ENCODE measurements around the gene THADA. TPM values are rescaled to one million over a fixed set of nuclear protein-coding genes. Genes with fewer than 3 reads are reported as not detected.
A peak's percentile ranks its signal among the peaks of the same experiment; 100 is the strongest.

Gene THADA
- total RNA-seq, 1 experiment from 2014 or later: 29.4 TPM

GRCh38 chr2:43592443-43592842, 3.4 kb downstream of the THADA start:
- peaks cover 34% of the 10 kb centered on the region for H3K79me2 ChIP-seq (ENCODE audit: low read length)
- no peak overlapping the region for H2AFZ ChIP-seq (ENCODE audit: low read length)
- no peak overlapping the region for H3K4me2 ChIP-seq (ENCODE audit: low read depth, low read length, poor library complexity, severe bottlenecking)
- H3K4me1 ChIP-seq (ENCODE audit: low read length): peaks cover 20% of the 10 kb centered on the region
- H3K27me3 ChIP-seq (ENCODE audit: low read length): no peaks in the 10 kb centered on the region
- H4K20me1 ChIP-seq (ENCODE audit: insufficient read depth, low read depth, low read length): no peaks in the 10 kb centered on the region
- H3K9me2 ChIP-seq (replicated peaks; ENCODE audit: insufficient read depth, low read length): no peaks in the 10 kb centered on the region
- peaks cover 27% of the 10 kb centered on the region for H3K36me3 ChIP-seq (ENCODE audit: insufficient read depth, low read length)
- H3K4me3 ChIP-seq (ENCODE audit: low read length): no peak overlapping the region
- no peak overlapping the region for H3K27ac ChIP-seq (ENCODE audit: low read length)
- no peak overlapping the region for H3K9ac ChIP-seq (ENCODE audit: low read length)
- H3K9me3 ChIP-seq (ENCODE audit: low read length): no peaks in the 10 kb centered on the region
- no peak for DNase-seq

DNA sequence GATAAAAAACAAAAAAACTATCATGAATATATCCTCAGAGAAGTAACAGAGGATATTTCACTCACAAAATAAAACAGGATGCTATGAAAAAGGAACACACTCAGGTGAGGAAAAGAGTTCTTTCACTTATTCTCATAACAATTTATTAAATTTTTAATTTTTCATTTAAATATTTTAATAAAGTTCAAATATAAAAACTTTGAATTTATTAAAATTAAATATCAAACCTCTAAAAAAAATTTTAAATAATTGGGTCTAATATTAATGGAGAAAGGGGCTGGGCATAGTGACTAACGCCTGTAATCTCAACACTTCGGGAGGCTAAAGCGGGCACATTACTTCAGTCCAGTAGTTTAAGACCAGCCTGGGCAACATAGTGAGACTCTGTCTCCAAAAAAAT, 10.1 kb downstream of the THADA start:
- no peaks in the 10 kb centered on the region for H3K9me2 ChIP-seq (replicated peaks; ENCODE audit: insufficient read depth, low read length)
- H3K27ac ChIP-seq (ENCODE audit: low read length): no peak overlapping the region
- H3K9ac ChIP-seq (ENCODE audit: low read length): no peak overlapping the region
- no peaks in the 10 kb centered on the region for H3K4me1 ChIP-seq (ENCODE audit: low read length)
- DNase-seq: no peak
- no peaks in the 10 kb centered on the region for H4K20me1 ChIP-seq (ENCODE audit: insufficient read depth, low read depth, low read length)
- no peak overlapping the region for H3K4me2 ChIP-seq (ENCODE audit: low read depth, low read length, poor library complexity, severe bottlenecking)
- H3K27me3 ChIP-seq (ENCODE audit: low read length): no peaks in the 10 kb centered on the region
- no peak overlapping the region for H2AFZ ChIP-seq (ENCODE audit: low read length)
- no peaks in the 10 kb centered on the region for H3K9me3 ChIP-seq (ENCODE audit: low read length)
- H3K79me2 ChIP-seq (ENCODE audit: low read length): peaks cover 6% of the 10 kb centered on the region; the same call in 1 of the 2 replicates
- no peak overlapping the region for H3K4me3 ChIP-seq (ENCODE audit: low read length)
- H3K36me3 ChIP-seq (ENCODE audit: insufficient read depth, low read length): peaks cover 64% of the 10 kb centered on the region

GRCh38 chr2:43579275-43579981, 16.4 kb downstream of the THADA start:
- Histone ChIP-seq H3K27me3 (ENCODE audit: low read length) (no peaks in the 10 kb centered on the region), H3K4me2 (ENCODE audit: low read depth, low read length, poor library complexity, severe bottlenecking) (no peak overlapping the region), H4K20me1 (ENCODE audit: insufficient read depth, low read depth, low read length) (no peaks in the 10 kb centered on the region), H3K4me3 (ENCODE audit: low read length) (no peak overlapping the region), H2AFZ (ENCODE audit: low read length) (no peak overlapping the region), H3K9me2 (replicated peaks; ENCODE audit: insufficient read depth, low read length) (no peaks in the 10 kb centered on the region), H3K9me3 (ENCODE audit: low read length) (no peaks in the 10 kb centered on the region), H3K9ac (ENCODE audit: low read length) (no peak overlapping the region), H3K4me1 (ENCODE audit: low read length) (peaks cover 3% of the 10 kb centered on the region; the same call in 1 of the 2 replicates), H3K79me2 (ENCODE audit: low read length) (peaks cover 5% of the 10 kb centered on the region; the same call in 1 of the 2 replicates), H3K36me3 (ENCODE audit: insufficient read depth, low read length) (peaks cover 40% of the 10 kb centered on the region), H3K27ac (ENCODE audit: low read length) (no peak overlapping the region)
- no peak for DNase-seq

GRCh38 chr2:43576981-43577892, 18.6 kb downstream of the THADA start:
- Histone ChIP-seq H3K36me3 (ENCODE audit: insufficient read depth, low read length) (peaks cover 38% of the 10 kb centered on the region; the same call in 1 of the 2 replicates), H3K9ac (ENCODE audit: low read length) (no peak overlapping the region)

GRCh38 chr2:43572244-43572643, 23.6 kb downstream of the THADA start:
- Histone ChIP-seq H3K9ac (ENCODE audit: low read length) (no peak overlapping the region), H3K4me2 (ENCODE audit: low read depth, low read length, poor library complexity, severe bottlenecking) (no peak overlapping the region), H3K9me3 (ENCODE audit: low read length) (no peaks in the 10 kb centered on the region), H3K4me1 (ENCODE audit: low read length) (peaks cover 10% of the 10 kb centered on the region), H3K9me2 (replicated peaks; ENCODE audit: insufficient read depth, low read length) (no peaks in the 10 kb centered on the region), H2AFZ (ENCODE audit: low read length) (no peak overlapping the region), H4K20me1 (ENCODE audit: insufficient read depth, low read depth, low read length) (no peaks in the 10 kb centered on the region), H3K79me2 (ENCODE audit: low read length) (peaks cover 5% of the 10 kb centered on the region; the same call in 1 of the 2 replicates), H3K4me3 (ENCODE audit: low read length) (no peak overlapping the region), H3K36me3 (ENCODE audit: insufficient read depth, low read length) (peaks cover 45% of the 10 kb centered on the region), H3K27ac (ENCODE audit: low read length) (no peak overlapping the region), H3K27me3 (ENCODE audit: low read length) (no peaks in the 10 kb centered on the region)
- no peak for DNase-seq

More at GRCh38 chr2:43576981-43577892, 18.6 kb downstream of the THADA start:
- peak; percentile 80 for DNase-seq
- peaks cover 10% of the 10 kb centered on the region for H3K4me1 ChIP-seq (ENCODE audit: low read length)
- H3K27me3 ChIP-seq (ENCODE audit: low read length): no peaks in the 10 kb centered on the region
- H3K9me3 ChIP-seq (ENCODE audit: low read length): no peaks in the 10 kb centered on the region
- no peak overlapping the region for H2AFZ ChIP-seq (ENCODE audit: low read length)
- H3K27ac ChIP-seq (ENCODE audit: low read length): no peak overlapping the region
- H3K4me3 ChIP-seq (ENCODE audit: low read length): no peak overlapping the region
- H3K9me2 ChIP-seq (replicated peaks; ENCODE audit: insufficient read depth, low read length): no peaks in the 10 kb centered on the region
- peaks cover 5% of the 10 kb centered on the region; the same call in 1 of the 2 replicates for H3K79me2 ChIP-seq (ENCODE audit: low read length)
- no peak overlapping the region for H3K4me2 ChIP-seq (ENCODE audit: low read depth, low read length, poor library complexity, severe bottlenecking)
- H4K20me1 ChIP-seq (ENCODE audit: insufficient read depth, low read depth, low read length): no peaks in the 10 kb centered on the region

GRCh38 chr2:43569921-43570320, 25.9 kb downstream of the THADA start:
- Histone ChIP-seq H3K9me3 (ENCODE audit: low read length) (no peaks in the 10 kb centered on the region), H3K27me3 (ENCODE audit: low read length) (no peaks in the 10 kb centered on the region), H3K4me2 (ENCODE audit: low read depth, low read length, poor library complexity, severe bottlenecking) (no peak overlapping the region), H3K27ac (ENCODE audit: low read length) (no peak overlapping the region), H3K4me3 (ENCODE audit: low read length) (no peak overlapping the region), H3K9ac (ENCODE audit: low read length) (no peak overlapping the region), H3K9me2 (replicated peaks; ENCODE audit: insufficient read depth, low read length) (no peaks in the 10 kb centered on the region), H3K4me1 (ENCODE audit: low read length) (peaks cover 10% of the 10 kb centered on the region), H2AFZ (ENCODE audit: low read length) (no peak overlapping the region), H3K36me3 (ENCODE audit: insufficient read depth, low read length) (peaks cover 46% of the 10 kb centered on the region), H3K79me2 (ENCODE audit: low read length) (no peaks in the 10 kb centered on the region), H4K20me1 (ENCODE audit: insufficient read depth, low read depth, low read length) (no peaks in the 10 kb centered on the region)
- DNase-seq: no peak

DNA sequence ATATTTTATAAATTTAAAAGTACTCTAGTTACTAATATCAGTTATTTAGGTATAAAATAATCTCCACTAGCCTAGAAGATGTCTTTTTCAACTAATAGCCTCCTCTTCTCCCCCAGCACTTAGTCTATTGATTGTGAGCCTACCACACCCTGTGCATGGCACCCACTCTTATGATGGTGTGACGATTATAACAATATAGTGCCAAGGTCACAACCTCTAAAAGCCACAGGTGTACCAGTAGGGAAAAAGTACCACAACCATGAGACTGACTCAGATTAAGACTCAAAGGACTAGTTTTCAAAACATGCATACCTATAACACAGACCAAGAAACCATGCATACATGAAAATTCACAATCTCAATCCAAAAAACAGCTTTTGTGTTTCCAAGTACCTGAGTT, 27.6 kb downstream of the THADA start:
- Histone ChIP-seq H2AFZ (ENCODE audit: low read length) (no peak overlapping the region), H3K27ac (ENCODE audit: low read length) (no peak overlapping the region), H3K4me3 (ENCODE audit: low read length) (no peak overlapping the region), H3K4me1 (ENCODE audit: low read length) (no peaks in the 10 kb centered on the region), H3K27me3 (ENCODE audit: low read length) (no peaks in the 10 kb centered on the region), H3K9me3 (ENCODE audit: low read length) (no peaks in the 10 kb centered on the region), H3K36me3 (ENCODE audit: insufficient read depth, low read length) (peaks cover 47% of the 10 kb centered on the region), H3K4me2 (ENCODE audit: low read depth, low read length, poor library complexity, severe bottlenecking) (no peak overlapping the region), H3K79me2 (ENCODE audit: low read length) (no peaks in the 10 kb centered on the region), H3K9ac (ENCODE audit: low read length) (no peak overlapping the region), H3K9me2 (replicated peaks; ENCODE audit: insufficient read depth, low read length) (no peaks in the 10 kb centered on the region), H4K20me1 (ENCODE audit: insufficient read depth, low read depth, low read length) (no peaks in the 10 kb centered on the region)
- no peak for DNase-seq

DNA sequence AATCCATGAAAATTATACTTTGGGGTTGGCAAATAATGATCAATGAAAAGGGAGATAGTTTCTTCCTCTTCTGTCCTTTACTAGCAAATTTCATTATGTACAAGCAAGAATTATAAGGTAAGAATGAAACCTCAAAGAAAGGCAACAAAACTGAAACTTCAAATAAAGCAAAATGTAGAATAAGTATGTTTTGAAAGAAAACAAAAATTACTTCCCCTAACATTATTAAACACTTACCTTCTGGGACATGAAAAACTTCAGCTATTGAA, 29.4 kb downstream of the THADA start:
- no peaks in the 10 kb centered on the region for H3K79me2 ChIP-seq (ENCODE audit: low read length)
- no peak for DNase-seq
- H3K4me1 ChIP-seq (ENCODE audit: low read length): no peaks in the 10 kb centered on the region
- no peak overlapping the region for H3K9ac ChIP-seq (ENCODE audit: low read length)
- no peaks in the 10 kb centered on the region for H3K9me2 ChIP-seq (replicated peaks; ENCODE audit: insufficient read depth, low read length)
- no peak overlapping the region for H2AFZ ChIP-seq (ENCODE audit: low read length)
- H3K36me3 ChIP-seq (ENCODE audit: insufficient read depth, low read length): peaks cover 38% of the 10 kb centered on the region
- no peak overlapping the region for H3K4me2 ChIP-seq (ENCODE audit: low read depth, low read length, poor library complexity, severe bottlenecking)
- H4K20me1 ChIP-seq (ENCODE audit: insufficient read depth, low read depth, low read length): no peaks in the 10 kb centered on the region
- no peaks in the 10 kb centered on the region for H3K27me3 ChIP-seq (ENCODE audit: low read length)
- no peak overlapping the region for H3K4me3 ChIP-seq (ENCODE audit: low read length)
- no peaks in the 10 kb centered on the region for H3K9me3 ChIP-seq (ENCODE audit: low read length)
- H3K27ac ChIP-seq (ENCODE audit: low read length): no peak overlapping the region

All from Karpas-422 (cell line).